Ovary (tissue), 3 donors: ENCODE measurements around the gene LEMD1.

Experiments used
- CTCF ChIP-seq, 3 donors: fragments of 450-650 bp in 2 of 3; fragments of 200-600 bp in 1 of 3; IDR thresholded peaks; one replicate each; pipeline versions ENCODE4 v1.5.1 to v1.8.0; 2016 to 2022; ENCODE audit warnings: antibody characterized with exemption in 3 of 3, mild to moderate bottlenecking in 1 of 3
- POLR2A ChIP-seq: fragments of 450-650 bp; IDR thresholded peaks from one replicate; pipeline ENCODE4 v1.6.1; 2017; ENCODE audit warnings: antibody characterized with exemption, mild to moderate bottlenecking, moderate library complexity
- donor health status: DM: no; HTN: no; CAD: no.

- TF ChIP-seq POLR2A (no peak), CTCF (IDR thresholded peaks at IDR 0.05) (no peak)
Observed at GRCh38 chr1:205374210-205375078, 47.4 kb downstream of the LEMD1 start.
